GM15510 (cell line): ENCODE measurements around the gene SPAG7.

Source experiments
- POLR2A ChIP-seq: IDR thresholded peaks from 3 replicates; pipeline ENCODE4 v1.6.1; 2011; ENCODE audit warnings: borderline replicate concordance; ENCODE audit not compliant: insufficient read length; ENCODE audit errors: extremely low read depth

SPAG7 gene

DNA sequence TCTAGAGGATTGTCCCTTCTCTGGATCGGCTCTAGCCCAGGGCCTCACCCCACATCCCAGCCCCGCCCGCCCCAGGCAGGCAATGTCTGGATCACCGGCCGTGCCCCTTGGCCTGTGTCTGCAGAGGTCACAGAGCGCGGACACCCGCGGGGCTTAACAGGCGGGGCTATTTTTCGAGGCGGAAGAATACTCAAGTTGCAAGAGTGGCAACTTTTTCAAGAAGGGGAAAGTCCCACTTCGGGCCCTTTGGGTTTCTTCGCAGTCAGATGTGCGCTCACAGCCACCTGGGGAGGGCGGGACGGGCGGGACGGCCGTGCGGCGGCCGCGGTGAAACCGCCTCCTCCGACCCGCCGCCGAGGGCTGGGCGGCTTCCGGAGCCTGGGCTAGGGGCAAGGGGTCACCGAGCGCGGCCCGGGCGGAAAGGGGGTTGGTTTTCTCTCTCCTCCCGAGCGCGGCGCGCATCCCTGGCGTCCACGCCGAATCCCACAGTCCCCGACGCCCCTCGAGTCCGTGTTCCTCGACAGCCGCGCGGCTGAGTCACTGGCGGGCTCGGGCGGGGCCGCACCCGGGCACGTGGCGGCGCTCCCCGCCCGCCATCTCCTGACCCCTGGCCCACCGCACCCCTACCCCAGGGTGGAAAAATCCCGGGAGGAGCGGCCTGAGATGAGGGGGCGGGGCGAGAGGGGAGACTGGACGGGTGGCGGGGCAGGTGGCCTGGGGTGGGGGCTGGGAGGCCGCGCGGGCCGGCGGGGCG lies 18.1 kb downstream of the SPAG7 start:
- TF ChIP-seq POLR2A = no peak

DNA sequence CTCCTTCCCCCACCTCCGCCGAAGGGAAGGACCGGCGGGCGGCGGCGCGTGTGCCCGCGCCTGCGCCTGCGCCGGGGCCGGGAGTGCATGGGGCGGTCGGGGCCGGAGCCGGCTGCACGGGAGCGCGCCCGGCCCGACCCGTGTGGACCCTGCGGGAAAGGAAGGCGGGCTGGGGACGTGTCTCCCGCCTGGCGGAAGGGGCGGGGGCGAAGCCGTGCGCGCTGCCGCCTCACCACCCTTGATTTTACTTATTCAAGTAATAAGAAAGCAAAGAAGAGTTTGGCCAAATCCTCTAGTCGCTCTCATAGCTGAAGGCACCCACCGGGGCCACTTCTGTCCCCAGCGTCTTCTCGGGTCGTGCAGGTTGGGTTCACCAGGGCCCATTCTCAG lies 18.7 kb downstream of the SPAG7 start:
- peak; percentile 80 for TF ChIP-seq POLR2A

DNA sequence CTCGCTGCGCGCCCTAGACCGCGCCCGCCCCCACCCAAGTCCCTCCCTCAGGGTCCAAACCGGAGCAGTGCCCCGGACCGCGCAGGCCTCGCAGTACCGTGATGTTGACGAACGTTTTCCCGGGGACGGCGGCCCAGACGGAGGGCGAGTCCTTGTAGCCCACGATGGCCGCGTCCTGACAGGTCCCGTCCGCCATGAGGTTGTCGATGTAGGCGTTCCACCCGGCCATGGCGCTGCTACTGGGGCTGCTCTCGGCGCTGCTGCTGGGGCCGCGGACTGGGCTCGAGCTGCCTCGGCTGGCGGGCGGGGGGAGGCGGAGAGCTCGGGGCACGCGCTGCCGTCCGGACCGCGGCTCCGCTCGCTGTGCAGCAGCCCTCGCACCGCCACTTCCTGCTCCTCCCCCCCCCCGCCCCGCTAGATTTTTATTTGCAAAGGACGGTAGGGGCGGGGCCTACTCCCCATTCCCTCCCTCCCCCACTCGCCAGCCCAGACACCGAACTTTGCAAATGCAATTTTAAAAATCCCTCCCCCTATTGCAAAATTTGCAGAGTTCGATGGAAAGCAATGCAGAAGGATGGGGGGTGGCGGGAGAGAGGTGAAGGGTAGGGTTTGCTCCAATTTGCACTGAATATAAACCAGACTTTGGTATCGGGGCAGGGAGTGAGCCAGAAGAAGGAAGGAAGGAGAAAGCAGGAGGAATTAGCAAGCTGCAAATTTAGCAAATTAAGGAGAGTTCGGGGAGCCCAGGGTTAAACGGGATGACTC lies 19.3 kb downstream of the SPAG7 start, which contains the start of gene PFN1:
Gene PFN1 (minus strand): TSS at position 365 of the 765 bp plus-strand sequence. CDS start 136 bp downstream, at position 229.
- peak; percentile 97 for TF ChIP-seq POLR2A

DNA sequence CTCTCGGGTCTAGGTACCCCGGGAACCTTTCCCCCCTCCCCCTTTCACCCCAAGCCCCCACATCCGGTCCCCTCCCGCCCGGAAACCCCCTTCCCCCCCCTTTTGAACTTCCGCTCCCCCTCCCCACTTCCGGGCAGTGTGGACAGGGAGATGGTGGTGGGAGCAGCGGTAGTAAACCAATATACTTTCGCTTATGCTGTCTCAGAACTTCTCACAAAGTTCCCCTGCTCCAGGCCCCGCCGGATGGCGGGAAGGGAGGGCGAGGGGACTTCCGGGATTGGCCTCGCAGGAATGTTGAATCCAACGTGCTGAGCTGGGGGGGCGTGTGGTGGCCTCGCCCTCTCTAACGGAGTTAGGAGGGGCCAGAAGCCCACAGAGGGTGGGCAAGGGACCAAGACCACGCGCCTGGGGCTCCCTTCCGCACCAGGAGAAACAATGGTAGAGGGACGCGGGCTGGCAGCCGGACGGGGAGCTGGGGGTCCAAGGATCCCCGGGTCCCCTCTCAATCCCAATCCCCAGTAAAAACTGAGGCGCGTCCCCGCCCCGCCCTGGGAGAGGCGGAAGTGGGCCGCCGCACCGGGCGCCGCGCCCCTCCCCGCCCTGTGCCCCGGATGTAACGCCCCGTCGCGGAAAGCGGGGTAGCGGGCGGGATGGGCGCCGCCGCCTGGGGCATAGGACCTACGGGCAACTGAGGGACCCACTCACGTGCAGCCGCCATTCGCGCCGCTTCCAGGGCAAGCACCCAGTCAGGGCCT lies 20.0 kb downstream of the SPAG7 start:
- no peak for TF ChIP-seq POLR2A

DNA sequence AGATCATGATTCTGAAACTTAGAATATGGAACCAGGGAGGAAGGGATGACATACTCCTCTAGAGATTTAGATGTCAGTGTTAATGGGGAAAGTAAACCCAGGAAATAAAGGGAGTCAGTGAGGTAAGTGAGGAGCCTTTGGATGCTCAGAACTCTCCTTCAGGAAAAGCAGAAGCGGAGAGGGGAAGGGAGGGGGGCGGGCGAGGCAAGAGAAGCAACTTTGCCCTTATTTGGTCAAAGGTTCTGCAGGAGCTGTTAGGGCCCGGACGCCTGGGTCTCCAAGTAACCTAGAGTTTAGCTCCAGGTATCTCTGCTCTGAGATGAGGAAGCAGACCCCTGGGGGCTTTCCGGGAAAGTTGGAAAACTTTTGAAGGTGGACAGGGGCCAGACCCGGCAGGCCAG lies 20.6 kb downstream of the SPAG7 start:
- no peak for TF ChIP-seq POLR2A

DNA sequence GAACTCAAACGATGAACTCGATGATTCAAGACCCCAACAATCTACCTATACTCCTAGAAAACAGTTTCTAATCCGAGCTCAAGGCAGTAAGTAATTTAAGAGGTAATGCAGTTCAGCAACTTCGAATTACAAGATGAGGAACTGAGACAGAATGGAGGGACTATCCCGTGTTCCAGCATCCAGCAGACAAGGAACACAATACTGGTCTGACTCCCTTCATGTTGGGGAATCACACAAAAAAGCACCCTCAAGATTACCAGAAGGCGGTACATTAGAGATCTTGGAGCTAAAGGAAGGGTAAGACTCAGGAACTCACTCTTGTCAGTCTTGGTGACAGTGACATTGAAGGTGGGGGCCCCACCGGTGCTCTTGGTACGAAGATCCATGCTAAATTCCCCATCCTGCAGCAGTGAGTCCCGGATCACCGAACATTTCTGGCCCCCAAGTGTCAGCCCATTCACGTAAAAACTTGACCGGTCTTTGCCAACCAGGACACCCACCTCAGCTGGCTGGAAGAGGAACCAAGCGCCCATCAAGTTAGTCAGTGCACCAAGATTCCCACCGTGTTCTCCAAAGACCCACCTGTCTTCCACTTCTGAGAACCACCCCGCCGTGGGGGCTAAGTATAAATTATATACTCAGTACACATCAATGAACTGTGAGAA lies 21.2 kb downstream of the SPAG7 start:
- TF ChIP-seq POLR2A = no peak

DNA sequence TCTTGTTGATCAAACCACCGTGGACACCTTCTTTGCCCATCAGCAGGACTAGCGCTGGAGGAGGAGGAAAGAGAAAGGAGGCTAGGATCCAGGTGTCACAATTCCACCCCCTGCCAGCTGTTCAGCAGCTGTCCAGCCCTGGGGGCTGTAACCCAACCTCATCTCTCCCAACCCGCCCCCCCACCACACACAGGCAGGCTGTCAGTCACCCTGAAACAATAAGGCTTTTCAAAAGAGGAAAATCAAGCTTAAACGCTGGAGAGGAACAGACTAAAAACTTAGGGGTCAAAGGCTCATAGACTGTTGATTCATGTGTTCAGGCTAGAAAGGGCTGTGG lies 21.7 kb downstream of the SPAG7 start:
- TF ChIP-seq POLR2A = no peak

DNA sequence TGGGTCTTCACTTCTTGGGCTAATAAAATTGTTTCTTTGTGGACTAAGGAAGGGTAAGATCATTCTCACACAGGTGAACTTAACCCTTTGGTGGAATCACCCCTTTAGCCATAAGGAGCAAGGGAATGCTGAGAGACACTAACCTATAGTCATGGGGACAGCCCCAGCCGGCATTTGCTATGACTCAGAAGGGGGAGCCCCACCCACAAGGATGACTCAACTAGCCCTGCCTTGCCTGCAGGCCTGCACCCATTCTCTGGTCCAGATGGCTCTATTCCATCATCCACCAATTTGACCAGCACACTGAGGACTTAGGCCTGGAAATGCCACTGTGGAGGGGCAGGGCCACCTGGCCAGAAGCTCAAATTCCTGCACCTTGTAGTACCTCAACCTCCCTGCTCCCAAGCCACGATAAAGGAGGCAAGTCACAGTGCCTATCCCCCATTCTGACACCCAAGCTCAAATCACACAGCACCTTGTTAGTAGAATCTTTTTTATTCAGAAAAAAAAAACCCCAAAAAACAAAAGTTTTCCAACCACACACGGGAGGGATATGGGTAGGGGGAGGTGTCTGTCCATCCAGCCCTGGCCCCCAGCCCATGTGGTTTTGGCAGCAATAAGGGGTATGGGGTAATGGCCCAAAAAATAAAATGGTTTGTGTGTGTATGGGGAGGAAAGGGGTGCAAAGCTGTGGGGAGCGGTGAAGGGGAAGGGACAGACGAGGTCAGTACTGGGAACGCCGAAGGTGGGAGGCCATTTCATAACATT lies 22.3 kb downstream of the SPAG7 start:
- TF ChIP-seq POLR2A = peak; percentile 59

DNA sequence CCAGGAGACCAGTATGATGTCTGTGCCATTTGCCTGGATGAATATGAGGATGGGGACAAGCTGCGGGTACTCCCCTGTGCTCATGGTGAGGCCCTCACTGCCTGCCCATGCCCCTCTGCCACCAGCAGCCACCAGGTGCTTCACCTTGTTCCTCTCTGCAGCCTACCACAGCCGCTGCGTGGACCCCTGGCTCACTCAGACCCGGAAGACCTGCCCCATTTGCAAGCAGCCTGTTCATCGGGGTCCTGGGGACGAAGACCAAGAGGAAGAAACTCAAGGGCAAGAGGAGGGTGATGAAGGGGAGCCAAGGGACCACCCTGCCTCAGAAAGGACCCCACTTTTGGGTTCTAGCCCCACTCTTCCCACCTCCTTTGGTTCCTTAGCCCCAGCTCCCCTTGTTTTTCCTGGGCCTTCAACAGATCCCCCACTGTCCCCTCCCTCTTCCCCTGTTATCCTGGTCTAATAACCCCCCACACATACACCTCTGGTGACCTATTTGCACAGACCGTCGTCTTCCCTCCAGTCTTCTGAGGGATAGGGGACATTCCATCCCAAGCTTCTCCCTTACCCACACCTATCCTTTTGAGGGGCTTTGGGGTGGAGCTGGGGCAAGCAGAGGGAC lies 23.0 kb downstream of the SPAG7 start:
- TF ChIP-seq POLR2A = peak; percentile 32

DNA sequence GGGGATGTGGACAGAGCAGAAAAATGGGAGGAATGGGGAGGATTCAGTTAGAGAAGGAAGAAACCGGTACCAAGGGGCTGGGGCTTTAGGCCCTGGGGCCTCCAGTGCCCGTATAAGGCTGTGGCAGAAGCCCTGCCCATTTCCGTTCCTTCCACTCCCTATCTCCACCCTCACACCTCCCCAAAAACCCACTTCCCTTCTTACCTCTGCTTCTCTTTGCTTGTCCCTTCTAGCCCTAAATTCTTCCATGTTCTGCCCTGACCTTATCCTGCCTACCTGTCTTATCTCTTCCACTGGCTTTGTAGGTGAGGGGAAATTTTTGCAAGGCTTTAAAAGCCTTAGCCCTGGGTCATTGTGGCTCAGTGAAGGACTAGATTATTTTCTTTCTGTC lies 23.5 kb downstream of the SPAG7 start:
- TF ChIP-seq POLR2A = no peak

DNA sequence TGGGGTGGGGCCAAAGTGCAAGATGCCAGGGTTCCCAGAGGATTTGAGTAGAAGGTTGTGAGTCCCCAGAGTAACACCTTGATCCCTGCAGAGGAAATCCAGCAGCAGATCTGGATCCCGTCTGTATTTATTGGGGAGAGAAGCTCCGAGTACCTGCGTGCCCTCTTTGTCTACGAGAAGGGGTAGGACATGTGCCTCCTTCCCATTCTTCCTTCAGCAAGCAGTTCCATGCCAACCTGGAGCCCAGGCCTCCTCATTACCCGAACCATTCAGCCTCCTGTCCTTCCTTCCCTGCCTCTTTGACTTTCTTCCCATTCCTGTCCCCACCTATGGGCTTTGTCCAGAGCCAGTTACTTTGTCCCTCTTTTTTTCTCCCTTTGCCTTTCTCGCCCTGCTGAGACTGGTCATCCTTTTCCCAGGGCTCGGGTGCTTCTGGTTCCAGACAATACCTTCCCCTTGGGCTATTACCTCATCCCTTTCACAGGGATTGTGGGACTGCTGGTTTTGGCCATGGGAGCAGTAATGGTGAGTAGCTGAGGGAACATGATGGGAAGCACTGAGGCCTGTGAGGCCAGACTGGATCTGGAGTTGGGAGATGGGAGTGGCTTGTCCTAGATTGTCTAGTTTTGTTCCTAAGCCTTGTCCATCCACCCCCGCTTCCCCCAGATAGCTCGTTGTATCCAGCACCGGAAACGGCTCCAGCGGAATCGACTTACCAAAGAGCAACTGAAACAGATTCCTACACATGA lies 24.7 kb downstream of the SPAG7 start:
- TF ChIP-seq POLR2A = no peak

DNA sequence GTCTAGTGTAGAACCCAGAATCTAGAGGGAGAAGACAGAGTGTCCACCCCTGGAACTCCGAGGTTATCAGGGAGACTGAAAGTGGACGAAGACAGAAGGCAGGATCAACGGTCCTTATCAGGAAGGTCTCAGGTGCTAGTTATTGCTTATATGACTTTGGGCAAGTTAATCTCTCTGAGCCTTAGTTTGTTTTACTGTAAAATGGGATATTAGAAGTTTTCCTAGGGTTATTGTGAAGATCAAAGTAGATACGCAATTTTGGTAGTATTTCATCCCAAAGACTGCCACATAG lies 26.4 kb downstream of the SPAG7 start:
- TF ChIP-seq POLR2A = no peak
